Left hindlimb (tissue), 1 donor: ENCODE measurements around the gene ACBD3.
A peak's percentile ranks its signal among the peaks of the same experiment; 100 is the strongest.

ENCODE experiments used
- DNase-seq: peaks from one replicate; pipeline ENCODE4 v3.0.0-alpha.2; 2018

ACBD3 gene

GRCh38 chr1:226110249-226111097 lies 76.1 kb downstream of the ACBD3 start:
- DNase-seq, result no peak

GRCh38 chr1:226109829-226110248 lies 76.7 kb downstream of the ACBD3 start:
- DNase-seq, result peak; percentile 91

GRCh38 chr1:226108935-226109828 lies 77.4 kb downstream of the ACBD3 start:
- peak; percentile 51 for DNase-seq

GRCh38 chr1:226107471-226108460 lies 78.8 kb downstream of the ACBD3 start:
- no peak for DNase-seq

- no peak for DNase-seq
These were observed 81.8 kb downstream of the ACBD3 start for GRCh38 chr1:226104671-226105121.

GRCh38 chr1:226100436-226101391 lies 85.8 kb downstream of the ACBD3 start:
- no peak for DNase-seq

GRCh38 chr1:226098870-226099835 lies 87.4 kb downstream of the ACBD3 start:
- no peak for DNase-seq

- no peak for DNase-seq
These were observed 88.5 kb downstream of the ACBD3 start for GRCh38 chr1:226097866-226098625.

GRCh38 chr1:226095286-226095685 lies 91.3 kb downstream of the ACBD3 start:
- DNase-seq, result no peak
